ENCODE measurements around the gene ST3GAL4.

ST3GAL4 gene

GRCh38 chr11:126440792-126441514 lies 85.5 kb downstream of the ST3GAL4 start:
- TF ChIP-seq, protein P1, sequence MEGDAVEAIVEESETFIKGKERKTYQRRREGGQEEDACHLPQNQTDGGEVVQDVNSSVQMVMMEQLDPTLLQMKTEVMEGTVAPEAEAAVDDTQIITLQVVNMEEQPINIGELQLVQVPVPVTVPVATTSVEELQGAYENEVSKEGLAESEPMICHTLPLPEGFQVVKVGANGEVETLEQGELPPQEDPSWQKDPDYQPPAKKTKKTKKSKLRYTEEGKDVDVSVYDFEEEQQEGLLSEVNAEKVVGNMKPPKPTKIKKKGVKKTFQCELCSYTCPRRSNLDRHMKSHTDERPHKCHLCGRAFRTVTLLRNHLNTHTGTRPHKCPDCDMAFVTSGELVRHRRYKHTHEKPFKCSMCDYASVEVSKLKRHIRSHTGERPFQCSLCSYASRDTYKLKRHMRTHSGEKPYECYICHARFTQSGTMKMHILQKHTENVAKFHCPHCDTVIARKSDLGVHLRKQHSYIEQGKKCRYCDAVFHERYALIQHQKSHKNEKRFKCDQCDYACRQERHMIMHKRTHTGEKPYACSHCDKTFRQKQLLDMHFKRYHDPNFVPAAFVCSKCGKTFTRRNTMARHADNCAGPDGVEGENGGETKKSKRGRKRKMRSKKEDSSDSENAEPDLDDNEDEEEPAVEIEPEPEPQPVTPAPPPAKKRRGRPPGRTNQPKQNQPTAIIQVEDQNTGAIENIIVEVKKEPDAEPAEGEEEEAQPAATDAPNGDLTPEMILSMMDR (IDR thresholded peaks at IDR 0.05; ENCODE audit: insufficient read depth, low read length, poor library complexity, severe bottlenecking) = peak; percentile 87
- Histone ChIP-seq H3K27me3 (replicated peaks; ENCODE audit: control insufficient read depth, insufficient read depth, low read length) (peaks cover 1% of the 10 kb centered on the region; the same call in 1 of the 2 replicates), H3K4me3 (replicated peaks; ENCODE audit: low read depth, low read length) (no peak overlapping the region), H3K36me3 (ENCODE audit: control insufficient read depth, insufficient read depth, low read length) (no peaks in the 10 kb centered on the region)
- peak; percentile 58 for DNase-seq (ENCODE audit: extremely low read depth, insufficient read length)

DNA sequence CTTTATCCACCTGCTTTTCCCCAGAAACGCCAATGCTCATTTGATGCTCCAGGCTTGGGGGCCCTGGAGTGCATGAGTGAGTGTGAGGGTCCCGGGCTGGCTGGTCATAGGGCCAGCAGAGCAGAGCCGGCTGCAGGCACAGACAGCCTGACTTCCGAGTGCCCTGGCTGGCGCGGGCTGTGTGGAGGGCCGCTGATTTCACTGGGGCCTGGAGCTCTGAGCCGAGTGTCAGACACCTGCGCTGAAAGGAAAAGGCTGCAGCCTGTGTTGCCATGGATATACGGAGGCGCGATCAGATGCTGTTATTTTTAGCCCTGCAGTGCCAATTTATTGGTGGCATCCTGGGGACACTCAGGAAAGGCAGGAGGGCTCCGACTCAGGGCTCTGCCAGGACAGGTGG lies 87.6 kb downstream of the ST3GAL4 start:
- Histone ChIP-seq H3K4me3 (replicated peaks; ENCODE audit: low read depth, low read length) (no peak overlapping the region), H3K36me3 (ENCODE audit: control insufficient read depth, insufficient read depth, low read length) (no peaks in the 10 kb centered on the region), H3K27me3 (replicated peaks; ENCODE audit: control insufficient read depth, insufficient read depth, low read length) (peaks cover 1% of the 10 kb centered on the region; the same call in 1 of the 2 replicates)
- no peak for DNase-seq (ENCODE audit: extremely low read depth, insufficient read length)
- TF ChIP-seq, protein P1 (IDR thresholded peaks at IDR 0.05; ENCODE audit: insufficient read depth, low read length, poor library complexity, severe bottlenecking) = no peak

DNA sequence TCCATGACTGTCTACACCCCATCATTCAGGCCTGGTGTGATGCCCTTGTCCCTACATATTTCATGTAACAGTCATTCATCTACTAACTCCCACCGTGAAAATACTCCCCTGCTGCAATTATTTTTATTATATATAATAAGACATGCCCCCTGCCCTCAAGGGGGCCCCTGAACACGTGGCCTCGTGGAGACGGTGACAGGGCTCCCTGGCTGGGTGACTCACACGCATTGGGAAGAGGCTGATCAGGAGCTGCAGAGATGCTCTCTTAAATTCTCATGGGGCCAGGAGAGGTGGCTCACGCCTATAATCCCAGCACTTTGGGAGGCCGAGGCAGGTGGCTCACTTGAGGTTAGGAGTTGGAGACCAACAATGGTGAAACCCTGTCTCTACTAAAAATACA lies 88.6 kb downstream of the ST3GAL4 start:
- H3K4me3 ChIP-seq (replicated peaks; ENCODE audit: low read depth, low read length) = no peak overlapping the region
- TF ChIP-seq, protein P1 (IDR thresholded peaks at IDR 0.05; ENCODE audit: insufficient read depth, low read length, poor library complexity, severe bottlenecking) = no peak
- H3K36me3 ChIP-seq (ENCODE audit: control insufficient read depth, insufficient read depth, low read length) = no peaks in the 10 kb centered on the region
- peaks cover 1% of the 10 kb centered on the region; the same call in 1 of the 2 replicates for H3K27me3 ChIP-seq (replicated peaks; ENCODE audit: control insufficient read depth, insufficient read depth, low read length)
- no peak for DNase-seq (ENCODE audit: extremely low read depth, insufficient read length)

DNA sequence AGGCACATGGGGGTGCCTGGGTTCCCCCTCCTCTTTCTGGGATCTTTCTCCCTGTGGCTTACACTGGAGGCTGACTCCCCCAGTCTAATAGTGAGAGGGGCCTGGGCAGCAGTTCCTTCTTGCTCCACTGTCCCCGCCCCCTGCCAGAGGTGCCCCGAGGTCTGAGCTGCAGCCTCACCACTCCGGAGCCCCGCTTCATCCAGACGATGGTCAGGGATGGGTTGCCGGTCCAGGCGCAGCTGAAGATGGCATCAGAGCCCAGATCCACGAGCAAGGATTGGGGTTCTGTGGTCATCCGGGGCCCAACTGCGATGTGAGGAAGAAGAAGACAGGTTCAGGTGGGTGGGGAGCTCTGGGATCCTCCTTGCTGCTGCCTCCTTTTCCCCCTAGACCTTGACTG lies 91.1 kb downstream of the ST3GAL4 start:
- no peak overlapping the region for H3K4me3 ChIP-seq (replicated peaks; ENCODE audit: low read depth, low read length)
- H3K36me3 ChIP-seq (ENCODE audit: control insufficient read depth, insufficient read depth, low read length) = no peaks in the 10 kb centered on the region
- no peak for DNase-seq (ENCODE audit: extremely low read depth, insufficient read length)
- H3K27me3 ChIP-seq (replicated peaks; ENCODE audit: control insufficient read depth, insufficient read depth, low read length) = peaks cover 1% of the 10 kb centered on the region; the same call in 1 of the 2 replicates
- TF ChIP-seq, protein P1 (IDR thresholded peaks at IDR 0.05; ENCODE audit: insufficient read depth, low read length, poor library complexity, severe bottlenecking) = no peak

DNA sequence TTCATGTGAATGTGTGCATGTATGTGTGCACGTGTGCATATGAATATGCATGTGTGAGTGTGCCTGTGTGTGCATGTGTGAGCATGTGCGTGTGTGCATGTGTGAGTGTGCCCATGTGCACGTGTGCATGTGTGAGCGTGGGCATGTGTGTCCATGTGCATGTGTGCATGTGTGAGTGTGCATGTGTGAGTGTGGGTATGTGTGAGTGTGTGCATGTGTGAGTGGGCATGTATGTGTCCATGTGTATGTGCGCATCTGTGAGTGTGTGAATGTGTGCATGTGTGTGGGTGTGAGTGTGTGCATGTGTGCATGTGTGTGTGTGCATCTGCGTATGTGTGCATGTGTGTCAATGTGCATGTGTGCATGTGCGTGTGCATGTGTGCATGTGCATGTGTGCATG lies 94.7 kb downstream of the ST3GAL4 start:
- H3K36me3 ChIP-seq (ENCODE audit: control insufficient read depth, insufficient read depth, low read length) = no peaks in the 10 kb centered on the region
- no peak overlapping the region for H3K4me3 ChIP-seq (replicated peaks; ENCODE audit: low read depth, low read length)
- DNase-seq (ENCODE audit: extremely low read depth, insufficient read length) = no peak
- TF ChIP-seq, protein P1 (IDR thresholded peaks at IDR 0.05; ENCODE audit: insufficient read depth, low read length, poor library complexity, severe bottlenecking) = no peak
- H3K27me3 ChIP-seq (replicated peaks; ENCODE audit: control insufficient read depth, insufficient read depth, low read length) = no peaks in the 10 kb centered on the region

Measured in GM06990 (cell line).